Body of pancreas (tissue), 4 donors: ENCODE data around the gene QRICH1. TPM values are rescaled to one million over a fixed set of nuclear protein-coding genes. Genes with fewer than 3 reads are reported as not detected.

Experiments used
- ATAC-seq: fragments of 150-250 bp; one replicate; pipeline ENCODE4 v1.9.1; 2016
- DNase-seq, 4 donors: peaks; one replicate each; pipeline ENCODE4 v3.0.0-alpha.2; 2019
- H3K27ac ChIP-seq, 4 donors: fragments of 200-600 bp; sonication (generic); 1 replicate in 3 of 4; 2 replicates in 1 of 4; pipeline versions ENCODE4 v1.5.1 to v1.6.1; 2016 to 2019; ENCODE audit warnings: mild to moderate bottlenecking in 1 of 4, mixed read lengths in 1 of 4, moderate library complexity in 1 of 4
- H3K27me3 ChIP-seq, 2 donors: fragments of 200-600 bp; sonication (generic); one replicate each; pipeline ENCODE4 v1.6.0; 2016; ENCODE audit warnings: mild to moderate bottlenecking in 1 of 2
- H3K36me3 ChIP-seq, 2 donors: fragments of 200-600 bp; sonication (generic); replicated peaks in 1 of 2; 2 replicates each; pipeline ENCODE4 v1.5.1; 2016; ENCODE audit warnings: low read depth in 2 of 2; ENCODE audit not compliant: insufficient read depth in 1 of 2
- H3K4me1 ChIP-seq: fragments of 200-600 bp; sonication (generic); one replicate; pipeline ENCODE4 v1.6.0; 2016
- H3K4me3 ChIP-seq, 2 donors: fragments of 200-600 bp; sonication (generic); 1 replicate in 1 of 2; 2 replicates in 1 of 2; pipeline ENCODE4 v1.5.1; 2016 to 2019
- H3K9me3 ChIP-seq, 3 donors: fragments of 200-600 bp; sonication (generic); 1 replicate in 2 of 3; 2 replicates in 1 of 3; pipeline ENCODE4 v1.5.1; 2016
- POLR2A ChIP-seq, 3 donors: fragments of 450-650 bp; IDR thresholded peaks; one replicate each; pipeline ENCODE4 v1.6.1; 2016; ENCODE audit warnings: antibody characterized with exemption in 3 of 3, mild to moderate bottlenecking in 2 of 3
- WGBS, 2 donors: methylation state at CpG; one replicate each; pipeline ENCODE4 v1.1.5; 2017; 5-methylcytosine and 5-hydroxymethylcytosine counted together
- intact Hi-C: fragments of 100-400 bp; cut with DNase I; formaldehyde crosslinking; loops from one replicate; pipeline ENCODE4 v1.15.1; 2023
- total RNA-seq, 2 donors: library from RNA; depleted of rRNA; stranded (reverse); fragments of >200 nt; gene quantifications; one replicate each; pipeline ENCODE4 v1.1.0, GENCODE V29; 2016
- TF ChIP-seq, protein P1 (sequence below), 7 experiments: fragments of 450-650 bp in 4 of 7; fragments of 200-600 bp in 3 of 7; sonication (generic) in 3 of 7; IDR thresholded peaks; one replicate each; pipeline ENCODE4 v1.5.1; 2016 to 2019; ENCODE audit warnings: antibody characterized with exemption in 7 of 7

Gene QRICH1
- total RNA-seq, 2 donors from 2014 or later = 63.6 to 67.9 TPM

DNA sequence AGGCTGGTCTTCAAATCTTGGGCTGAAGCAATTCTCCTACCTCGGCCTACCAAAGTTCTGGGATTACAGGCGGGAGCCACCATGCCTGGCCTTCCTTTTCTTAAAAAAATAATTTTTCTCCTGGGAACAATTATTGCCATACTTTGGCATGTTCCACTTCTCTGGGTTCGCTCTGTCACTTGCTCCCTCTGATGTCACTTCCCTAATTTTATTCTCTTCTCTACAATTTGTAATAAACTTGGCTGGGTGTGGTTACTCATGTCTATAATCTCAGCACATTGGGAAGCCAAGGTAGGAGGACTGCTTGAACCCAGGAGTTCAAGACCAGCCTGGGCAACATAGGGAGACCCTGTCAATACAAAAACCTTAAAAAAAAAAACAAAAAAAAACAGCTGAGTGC, 58.6 kb downstream of the QRICH1 start:
- intact Hi-C loops = no loop called here
- H3K36me3 ChIP-seq = peaks cover 0 to 15% of the 10 kb centered on the region in 2 donors
- H3K27ac ChIP-seq = no peak overlapping the region
- TF ChIP-seq POLR2A (IDR thresholded peaks at IDR 0.05) = no peak
- TF ChIP-seq, protein P1, sequence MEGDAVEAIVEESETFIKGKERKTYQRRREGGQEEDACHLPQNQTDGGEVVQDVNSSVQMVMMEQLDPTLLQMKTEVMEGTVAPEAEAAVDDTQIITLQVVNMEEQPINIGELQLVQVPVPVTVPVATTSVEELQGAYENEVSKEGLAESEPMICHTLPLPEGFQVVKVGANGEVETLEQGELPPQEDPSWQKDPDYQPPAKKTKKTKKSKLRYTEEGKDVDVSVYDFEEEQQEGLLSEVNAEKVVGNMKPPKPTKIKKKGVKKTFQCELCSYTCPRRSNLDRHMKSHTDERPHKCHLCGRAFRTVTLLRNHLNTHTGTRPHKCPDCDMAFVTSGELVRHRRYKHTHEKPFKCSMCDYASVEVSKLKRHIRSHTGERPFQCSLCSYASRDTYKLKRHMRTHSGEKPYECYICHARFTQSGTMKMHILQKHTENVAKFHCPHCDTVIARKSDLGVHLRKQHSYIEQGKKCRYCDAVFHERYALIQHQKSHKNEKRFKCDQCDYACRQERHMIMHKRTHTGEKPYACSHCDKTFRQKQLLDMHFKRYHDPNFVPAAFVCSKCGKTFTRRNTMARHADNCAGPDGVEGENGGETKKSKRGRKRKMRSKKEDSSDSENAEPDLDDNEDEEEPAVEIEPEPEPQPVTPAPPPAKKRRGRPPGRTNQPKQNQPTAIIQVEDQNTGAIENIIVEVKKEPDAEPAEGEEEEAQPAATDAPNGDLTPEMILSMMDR (IDR thresholded peaks at IDR 0.05) = no peak
- no peaks in the 10 kb centered on the region for H3K4me1 ChIP-seq
- H3K9me3 ChIP-seq = no peaks in the 10 kb centered on the region
- H3K27me3 ChIP-seq = no peaks in the 10 kb centered on the region
- ATAC-seq (no peak), DNase-seq (no peak)
- no peak overlapping the region for H3K4me3 ChIP-seq
- WGBS, 2 donors = 86 to 98% methylated on average over 3 of the region's 3 CpGs

DNA sequence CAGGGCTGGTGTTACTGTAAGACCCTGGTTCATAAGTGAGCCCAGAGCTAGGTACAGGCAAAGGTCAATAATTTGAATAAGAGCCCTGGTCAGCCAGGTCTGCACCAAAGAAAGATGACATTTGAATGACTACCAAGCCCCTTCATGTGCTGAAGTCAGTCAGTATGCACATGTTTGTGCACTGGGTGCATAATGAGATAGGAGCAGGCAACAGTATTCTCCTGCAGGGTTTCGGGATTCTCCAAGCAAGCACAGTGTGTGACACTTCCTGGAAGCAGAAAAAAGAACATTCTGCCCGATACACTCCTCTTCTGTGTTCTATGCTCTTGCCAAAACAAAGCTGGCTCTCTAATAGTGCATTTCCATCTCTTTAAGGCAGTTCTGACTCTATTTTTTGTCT, 59.2 kb downstream of the QRICH1 start:
- 100% methylated on average over 2 of the region's 2 CpGs for WGBS, 2 donors
- TF ChIP-seq, protein P1 (IDR thresholded peaks at IDR 0.05) = no peak
- TF ChIP-seq POLR2A (IDR thresholded peaks at IDR 0.05) = no peak
- ATAC-seq (no peak), DNase-seq (no peak)
- H3K4me3 ChIP-seq = no peak overlapping the region
- peaks cover 0 to 15% of the 10 kb centered on the region in 2 donors for H3K36me3 ChIP-seq
- intact Hi-C loops = no loop called here
- no peaks in the 10 kb centered on the region for H3K9me3 ChIP-seq
- no peak overlapping the region for H3K27ac ChIP-seq
- H3K27me3 ChIP-seq = no peaks in the 10 kb centered on the region
- H3K4me1 ChIP-seq = no peaks in the 10 kb centered on the region

DNA sequence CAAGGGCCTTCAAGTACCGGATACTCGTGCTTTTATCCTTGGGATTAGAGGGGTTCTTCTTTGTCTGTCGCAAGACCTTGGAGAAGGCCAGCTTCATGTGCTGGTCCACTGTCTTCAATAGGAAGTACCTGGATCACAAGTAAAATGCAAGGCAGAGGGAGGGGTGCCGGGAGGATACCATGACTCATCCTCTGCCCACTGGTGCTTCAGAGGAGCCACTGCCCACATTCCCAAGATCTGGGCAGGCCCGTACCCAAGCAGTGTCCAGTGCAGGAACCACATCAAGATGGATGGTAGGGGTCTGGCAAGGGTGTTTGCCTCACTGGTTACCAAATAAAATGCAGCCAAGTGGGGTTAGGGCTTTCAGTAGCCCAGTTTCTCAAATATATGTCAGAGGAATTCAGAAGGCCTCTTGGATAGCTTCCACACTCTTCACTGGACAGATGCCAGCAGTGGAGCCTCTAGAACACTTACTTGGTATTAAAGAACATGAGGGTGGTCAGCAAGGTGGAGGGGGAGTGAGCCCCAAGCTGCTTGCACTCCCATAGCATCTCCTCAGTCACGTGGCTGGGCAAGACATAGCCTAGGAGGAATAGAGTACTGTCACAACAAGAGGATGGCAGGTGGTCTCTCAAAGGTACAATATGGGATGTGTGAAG, 61.1 kb downstream of the QRICH1 start:
- ATAC-seq (no peak), DNase-seq (no peak)
- Histone ChIP-seq H3K27me3 (no peaks in the 10 kb centered on the region), H3K4me1 (peaks cover 13% of the 10 kb centered on the region), H3K36me3 (peaks cover 0 to 15% of the 10 kb centered on the region in 2 donors), H3K27ac (no peak overlapping the region), H3K4me3 (no peak overlapping the region), H3K9me3 (no peaks in the 10 kb centered on the region)
- 79 to 90% methylated on average over 6 of the region's 6 CpGs for WGBS, 2 donors
- intact Hi-C loops = no loop called here
- no peak for TF ChIP-seq POLR2A (IDR thresholded peaks at IDR 0.05)
- TF ChIP-seq, protein P1 (IDR thresholded peaks at IDR 0.05) = no peak

DNA sequence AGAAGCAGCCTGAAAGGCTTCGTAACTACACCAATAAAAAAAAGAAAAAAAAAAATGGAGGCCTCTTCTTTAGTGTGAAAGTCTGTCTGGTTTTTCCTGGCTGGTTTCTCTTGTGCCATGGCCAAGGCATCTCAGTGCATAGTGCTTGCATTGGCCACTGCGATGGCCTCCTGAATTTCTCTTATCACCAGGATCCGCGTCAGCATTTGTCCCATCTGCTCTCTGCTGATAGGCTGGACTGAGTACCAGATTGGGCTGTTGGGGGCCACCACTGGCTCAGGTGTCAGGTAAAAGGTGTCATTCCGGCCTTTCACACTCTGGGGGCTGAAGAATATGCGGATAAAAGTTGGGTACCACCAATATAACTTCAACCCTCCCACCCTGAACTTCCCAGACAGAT, 63.5 kb downstream of the QRICH1 start:
- peaks cover 30% of the 10 kb centered on the region for H3K4me1 ChIP-seq
- no peaks in the 10 kb centered on the region for H3K27me3 ChIP-seq
- H3K27ac ChIP-seq = no peak overlapping the region
- ATAC-seq (no peak), DNase-seq (no peak)
- H3K9me3 ChIP-seq = no peaks in the 10 kb centered on the region
- WGBS, 2 donors = 79% methylated on average over 6 of the region's 6 CpGs
- intact Hi-C loops = no loop called here
- peaks cover 0 to 18% of the 10 kb centered on the region in 2 donors for H3K36me3 ChIP-seq
- no peak overlapping the region for H3K4me3 ChIP-seq
- TF ChIP-seq POLR2A (IDR thresholded peaks at IDR 0.05) = no peak
- TF ChIP-seq, protein P1 (IDR thresholded peaks at IDR 0.05) = no peak

DNA sequence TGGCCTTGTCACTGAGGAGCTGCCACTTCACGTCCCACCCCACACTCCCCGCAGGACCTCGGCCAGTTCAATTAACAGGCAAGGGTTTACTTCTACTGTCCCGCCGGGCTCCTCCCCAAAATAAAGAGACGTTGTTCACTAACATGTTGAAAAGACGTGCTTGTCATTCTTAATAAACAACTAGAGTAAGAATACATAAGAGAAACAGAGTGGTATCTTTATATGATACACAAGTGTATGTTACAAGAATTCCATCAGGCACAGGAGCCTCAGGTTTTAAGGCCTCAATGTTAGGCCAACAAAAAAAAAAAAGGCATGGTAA, 64.3 kb downstream of the QRICH1 start:
- Histone ChIP-seq H3K36me3 (peaks cover 0 to 22% of the 10 kb centered on the region in 2 donors), H3K4me3 (no peak overlapping the region), H3K4me1 (peaks cover 36% of the 10 kb centered on the region), H3K27ac (peak overlapping the region; percentile 77 to 90 (median 82)), H3K9me3 (no peaks in the 10 kb centered on the region), H3K27me3 (no peaks in the 10 kb centered on the region)
- DNase-seq (no peak), ATAC-seq (no peak)
- no peak for TF ChIP-seq POLR2A (IDR thresholded peaks at IDR 0.05)
- TF ChIP-seq, protein P1 (IDR thresholded peaks at IDR 0.05) = peak in 1 of 7 experiments; percentile 0
- intact Hi-C loops = no loop called here
- 0 to 1% methylated on average over 7 of the region's 7 CpGs for WGBS, 2 donors
